GM19238 (cell line): ENCODE results near the gene ZMYND19.
A peak's percentile ranks its signal among the peaks of the same experiment; 100 is the strongest.
"Not testable (repeated sequence)": the region's sequence is repeated elsewhere in the genome, so short reads cannot be mapped to it uniquely, and the experiment has no call there.

Experiments used
- DNase-seq: peaks from one replicate; pipeline ENCODE4 v3.0.0; 2011; ENCODE audit warnings: low spot score; ENCODE audit not compliant: insufficient read length

Gene ZMYND19

GRCh38 chr9:137614631-137615386, 24.5 kb upstream of the ZMYND19 start:
- no peak for DNase-seq

- no peak for DNase-seq
Observed at GRCh38 chr9:137613738-137614523, 23.6 kb upstream of the ZMYND19 start.

GRCh38 chr9:137613259-137613658, 22.9 kb upstream of the ZMYND19 start:
- no peak for DNase-seq

- DNase-seq, result no peak
Observed at GRCh38 chr9:137612741-137613142, 22.4 kb upstream of the ZMYND19 start.

GRCh38 chr9:137611623-137612609, 21.6 kb upstream of the ZMYND19 start:
- DNase-seq, result no peak

GRCh38 chr9:137610944-137611343, 20.6 kb upstream of the ZMYND19 start:
- no peak for DNase-seq

- DNase-seq, result no peak
Observed at GRCh38 chr9:137607141-137607857, 17.0 kb upstream of the ZMYND19 start.

GRCh38 chr9:137606734-137607138, 16.4 kb upstream of the ZMYND19 start:
- no peak for DNase-seq

- DNase-seq, result no peak
Observed at GRCh38 chr9:137606005-137606621, 15.8 kb upstream of the ZMYND19 start.

GRCh38 chr9:137605121-137606004, 15.1 kb upstream of the ZMYND19 start, which contains the start of gene ARRDC1:
TSS of gene ARRDC1 (plus strand) at chr9:137605686. CDS start at chr9:137605718, 32 bp downstream.
- DNase-seq, result peak; percentile 94

GRCh38 chr9:137604345-137605086, 14.2 kb upstream of the ZMYND19 start:
- DNase-seq, result no peak

- DNase-seq, result no peak
Observed at GRCh38 chr9:137603879-137604278, 13.6 kb upstream of the ZMYND19 start.

- DNase-seq, result no peak
Observed at GRCh38 chr9:137602661-137603060, 12.3 kb upstream of the ZMYND19 start.

GRCh38 chr9:137598943-137599342, 8.6 kb upstream of the ZMYND19 start:
- DNase-seq, result no peak

- not testable (repeated sequence) for DNase-seq
Observed at GRCh38 chr9:137596577-137596976, 6.3 kb upstream of the ZMYND19 start.

GRCh38 chr9:137593176-137593575, 2.9 kb upstream of the ZMYND19 start:
- no peak for DNase-seq

- DNase-seq, result no peak
Observed at GRCh38 chr9:137592767-137593166, 2.5 kb upstream of the ZMYND19 start.

GRCh38 chr9:137590123-137590468, 216 bp downstream of the ZMYND19 start:
- DNase-seq, result no peak
